Endometrial microvascular endothelial cells (primary cell): ENCODE results near the gene ZNF253. TPM values are rescaled to one million over a fixed set of nuclear protein-coding genes. Genes with fewer than 3 reads are reported as not detected.
"Not testable (repeated sequence)": the region's sequence is repeated elsewhere in the genome, so short reads cannot be mapped to it uniquely, and the experiment has no call there.

Experiments
- in situ Hi-C: cut with HindIII; loops from 2 replicates; pipeline ENCODE4 v1.10.0; 2017; ENCODE audit warnings: low sequenced_read_pairs, low pct_unique_long_range_greater_than_20kb; ENCODE audit errors: inconsistent ontology term
- total RNA-seq: library from RNA; depleted of rRNA; stranded (reverse); fragments of >200 nt; gene quantifications from one replicate; pipeline ENCODE4 v1.2.3, GENCODE V29; 2015; ENCODE audit errors: inconsistent ontology term

ZNF253 gene
- total RNA-seq, 1 donor from 2014 or later: 8.4 TPM

GRCh38 chr19:19884583-19884982 is 18.9 kb downstream of the ZNF253 start:
- in situ Hi-C loops: no loop called here

- in situ Hi-C loops: not testable (repeated sequence)
These were observed 26.6 kb downstream of the ZNF253 start for GRCh38 chr19:19892055-19892941.

GRCh38 chr19:19900139-19900728 is 34.6 kb downstream of the ZNF253 start:
- in situ Hi-C loops: no loop called here

GRCh38 chr19:19900729-19901444 is 35.2 kb downstream of the ZNF253 start, which contains the start of gene ZNF93:
ZNF93 (plus strand) TSS chr19:19900946; CDS start chr19:19901089, 143 bp downstream.
- in situ Hi-C loops: no loop called here

GRCh38 chr19:19907551-19907950 is 41.9 kb downstream of the ZNF253 start:
- in situ Hi-C loops: not testable (repeated sequence)

- in situ Hi-C loops: no loop called here
These were observed 44.0 kb downstream of the ZNF253 start for GRCh38 chr19:19909654-19910053.

- in situ Hi-C loops: no loop called here
These were observed 45.5 kb downstream of the ZNF253 start for GRCh38 chr19:19911150-19911549.

- in situ Hi-C loops: no loop called here
These were observed 48.9 kb downstream of the ZNF253 start for GRCh38 chr19:19914596-19914995.

GRCh38 chr19:19930417-19930816 is 64.7 kb downstream of the ZNF253 start:
- in situ Hi-C loops: not testable (repeated sequence)

- in situ Hi-C loops: not testable (repeated sequence)
These were observed 68.0 kb downstream of the ZNF253 start for GRCh38 chr19:19933432-19934314.

- in situ Hi-C loops: no loop called here
These were observed 71.7 kb downstream of the ZNF253 start for GRCh38 chr19:19937403-19937802.

GRCh38 chr19:19938449-19938848 is 72.8 kb downstream of the ZNF253 start:
- in situ Hi-C loops: no loop called here

GRCh38 chr19:19943848-19944582 is 78.3 kb downstream of the ZNF253 start:
- in situ Hi-C loops: no loop called here

Other genes starting within 250 kb of the ZNF253 start
- gene PBX4, start 247.2 kb upstream of the ZNF253 start, total RNA-seq: not detected
- gene LPAR2, start 237.7 kb upstream of the ZNF253 start, total RNA-seq: 0.56 TPM
- gene GMIP, start 222.2 kb upstream of the ZNF253 start, total RNA-seq: 29.0 TPM
- gene ATP13A1, start 202.2 kb upstream of the ZNF253 start, total RNA-seq: 46.7 TPM
- gene ZNF101, start 197.0 kb upstream of the ZNF253 start, total RNA-seq: 3.7 TPM
- 1.8 TPM for gene ZNF14, start 132.8 kb upstream of the ZNF253 start, total RNA-seq
- gene ZNF506, start 44.1 kb upstream of the ZNF253 start, total RNA-seq: 3.8 TPM
- 18.2 TPM for gene ZNF93, start 35.1 kb downstream of the ZNF253 start, total RNA-seq
- 0.56 TPM for gene ZNF682, start 173.6 kb downstream of the ZNF253 start, total RNA-seq
- gene ZNF90, start 212.1 kb downstream of the ZNF253 start, total RNA-seq: 0.19 TPM